ENCODE results near the gene RPL22.

RPL22 gene

GRCh38 chr1:6171548-6172124 lies 27.8 kb downstream of the RPL22 start:
- no peak for DNase-seq

GRCh38 chr1:6170742-6171201 lies 28.6 kb downstream of the RPL22 start:
- DNase-seq = no peak

GRCh38 chr1:6170116-6170741 lies 29.2 kb downstream of the RPL22 start:
- DNase-seq = no peak

- DNase-seq = no peak
Observed at GRCh38 chr1:6168947-6169586, 30.3 kb downstream of the RPL22 start.

GRCh38 chr1:6167391-6168303 lies 31.7 kb downstream of the RPL22 start:
- DNase-seq = no peak

GRCh38 chr1:6166655-6167390 lies 32.6 kb downstream of the RPL22 start:
- DNase-seq = no peak

- DNase-seq = no peak
Observed at GRCh38 chr1:6166221-6166620, 33.2 kb downstream of the RPL22 start.

- DNase-seq = no peak
Observed at GRCh38 chr1:6165441-6165985, 33.9 kb downstream of the RPL22 start.

GRCh38 chr1:6165027-6165426 lies 34.4 kb downstream of the RPL22 start:
- no peak for DNase-seq

- no peak for DNase-seq
Observed at GRCh38 chr1:6163973-6164617, 35.3 kb downstream of the RPL22 start.

GRCh38 chr1:6163191-6163972 lies 36.0 kb downstream of the RPL22 start:
- no peak for DNase-seq

- no peak for DNase-seq
Observed at GRCh38 chr1:6162773-6163172, 36.6 kb downstream of the RPL22 start.

- DNase-seq = no peak
Observed at GRCh38 chr1:6162341-6162740, 37.1 kb downstream of the RPL22 start.

- no peak for DNase-seq
Observed at GRCh38 chr1:6158181-6158580, 41.2 kb downstream of the RPL22 start.

- no peak for DNase-seq
Observed at GRCh38 chr1:6157528-6158174, 41.7 kb downstream of the RPL22 start.

GRCh38 chr1:6157132-6157527 lies 42.3 kb downstream of the RPL22 start:
- no peak for DNase-seq

- DNase-seq = no peak
Observed at GRCh38 chr1:6154525-6155319, 44.7 kb downstream of the RPL22 start.

GRCh38 chr1:6152882-6153281 lies 46.5 kb downstream of the RPL22 start:
- no peak for DNase-seq

GRCh38 chr1:6152181-6152580 lies 47.2 kb downstream of the RPL22 start:
- DNase-seq = no peak

Data from activated naive CD4-positive, alpha-beta T cell treated with anti-CD3 and anti-CD28 coated beads, Interleukin-2, amount 50 U/mL, for 16 hours (primary cell).